Measurements from ENCODE around the gene ZFTA.

ZFTA gene

DNA sequence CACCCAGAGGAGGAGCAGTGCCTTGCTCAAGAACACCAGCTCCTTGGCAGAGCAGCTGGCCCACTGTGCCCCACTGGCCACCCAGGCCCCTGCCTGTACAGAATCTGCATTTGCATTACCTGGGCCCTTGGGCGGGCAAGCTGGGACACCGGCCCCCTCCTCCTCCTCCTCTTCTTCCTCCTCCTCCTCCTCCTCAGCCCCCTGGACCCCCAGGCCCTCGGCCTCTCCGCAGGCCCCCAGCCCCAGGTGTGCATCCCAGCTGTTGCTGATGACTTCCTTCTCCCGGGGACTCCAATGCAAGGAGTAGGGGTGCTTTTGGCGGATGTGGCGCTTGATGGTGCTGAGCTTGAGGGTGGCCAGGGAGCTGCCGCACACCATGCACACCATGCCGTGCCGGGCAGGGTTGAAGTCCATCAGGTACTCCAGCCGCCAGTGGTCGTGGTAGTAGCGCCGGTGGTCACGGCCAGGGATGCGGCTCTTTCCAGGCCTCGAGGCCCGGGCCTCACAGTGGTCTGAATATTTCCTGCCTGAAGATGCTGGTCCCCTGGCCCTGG lies 2.8 kb downstream of the ZFTA start:
- no peak for DNase-seq (ENCODE audit: insufficient read length, low spot score)
- TF ChIP-seq POU2F2 (IDR thresholded peaks at IDR 0.05; ENCODE audit: low read depth, low read length): no peak
- TF ChIP-seq TAF1 (IDR thresholded peaks at IDR 0.05; ENCODE audit: low read depth, low read length): no peak
- no peak for TF ChIP-seq POLR2AphosphoS5 (IDR thresholded peaks at IDR 0.05; ENCODE audit: low read depth, low read length)
- no peak for TF ChIP-seq PAX5 (IDR thresholded peaks at IDR 0.05; ENCODE audit: insufficient read depth, low read length, severe bottlenecking)
- TF ChIP-seq POLR2A (IDR thresholded peaks at IDR 0.05; ENCODE audit: low read depth, low read length): no peak
- no peak for TF ChIP-seq SPI1 (IDR thresholded peaks at IDR 0.05; ENCODE audit: low read depth, low read length)
- FAIRE-seq: no peak

DNA sequence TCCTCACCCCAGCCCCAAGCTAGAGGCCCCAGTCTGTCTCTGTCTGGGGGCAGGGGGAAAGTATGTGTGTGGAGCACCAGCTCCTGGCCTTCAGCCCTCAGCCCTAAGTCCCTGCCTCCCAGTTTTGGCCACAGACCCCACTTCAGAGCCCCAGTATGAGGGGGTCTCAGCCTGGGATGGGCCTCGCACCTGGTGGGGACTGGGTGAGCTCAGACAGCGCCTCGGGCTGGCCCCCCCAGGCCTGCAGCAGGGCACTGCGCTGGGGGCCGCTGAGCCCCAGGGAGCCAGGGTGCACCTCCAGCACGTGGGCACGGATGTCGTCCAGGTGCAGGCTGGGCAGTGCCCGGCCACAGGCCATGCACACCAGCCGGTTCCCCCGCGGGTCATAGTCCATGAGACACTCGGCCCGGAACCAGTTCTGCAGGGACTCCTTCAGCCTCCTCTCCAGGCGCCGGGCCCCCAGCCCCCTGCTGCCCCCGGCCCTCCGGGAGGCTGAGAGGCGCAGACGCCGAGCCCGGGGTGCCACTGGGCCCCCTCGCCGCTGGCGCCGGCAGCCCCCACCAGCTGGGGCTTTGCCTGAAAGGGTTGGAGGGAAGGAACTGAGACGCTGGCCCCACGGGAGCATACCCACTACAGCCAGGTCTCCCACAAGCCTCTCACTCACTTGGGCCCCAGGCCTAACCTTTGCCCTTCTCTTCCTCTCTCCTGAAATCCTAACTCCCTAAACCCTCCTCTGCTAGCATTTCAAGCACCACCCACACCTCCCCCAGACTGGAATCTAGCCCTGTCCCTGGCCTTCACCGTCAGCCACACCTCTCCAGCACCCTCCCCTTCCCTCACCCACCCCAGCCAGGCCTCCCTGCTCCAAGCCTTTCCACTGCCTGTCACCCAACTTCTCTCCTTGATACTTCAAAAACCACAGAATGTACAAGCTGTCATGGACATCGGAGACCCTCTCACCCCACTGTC lies 3.6 kb downstream of the ZFTA start:
- TF ChIP-seq POU2F2 (IDR thresholded peaks at IDR 0.05; ENCODE audit: low read depth, low read length) (no peak), POLR2AphosphoS5 (IDR thresholded peaks at IDR 0.05; ENCODE audit: low read depth, low read length) (no peak), SPI1 (IDR thresholded peaks at IDR 0.05; ENCODE audit: low read depth, low read length) (no peak), TAF1 (IDR thresholded peaks at IDR 0.05; ENCODE audit: low read depth, low read length) (no peak), PAX5 (IDR thresholded peaks at IDR 0.05; ENCODE audit: insufficient read depth, low read length, severe bottlenecking) (no peak), POLR2A (IDR thresholded peaks at IDR 0.05; ENCODE audit: low read depth, low read length) (no peak)
- FAIRE-seq: no peak
- DNase-seq (ENCODE audit: insufficient read length, low spot score): no peak

DNA sequence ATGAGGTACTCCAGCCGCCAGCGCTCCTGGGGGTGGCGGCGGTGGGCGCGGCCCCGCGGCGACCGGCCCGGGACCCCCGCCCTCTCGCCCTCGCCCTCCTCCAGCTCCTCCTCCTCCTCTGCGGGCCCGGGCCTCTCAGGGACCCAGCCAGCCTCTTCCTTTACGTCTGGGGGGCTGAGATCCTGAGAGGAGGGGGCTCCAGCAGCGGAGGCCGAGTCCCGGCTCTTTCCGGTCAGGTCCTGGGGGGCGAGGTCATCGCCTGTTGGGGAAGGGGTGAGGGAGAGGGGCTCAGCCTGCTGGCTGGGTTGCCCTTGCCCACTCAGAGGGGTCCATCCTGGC lies 4.3 kb downstream of the ZFTA start:
- TF ChIP-seq POU2F2 (IDR thresholded peaks at IDR 0.05; ENCODE audit: low read depth, low read length): no peak
- no peak for TF ChIP-seq POLR2A (IDR thresholded peaks at IDR 0.05; ENCODE audit: low read depth, low read length)
- TF ChIP-seq PAX5 (IDR thresholded peaks at IDR 0.05; ENCODE audit: insufficient read depth, low read length, severe bottlenecking): no peak
- DNase-seq (ENCODE audit: insufficient read length, low spot score): no peak
- FAIRE-seq: no peak

DNA sequence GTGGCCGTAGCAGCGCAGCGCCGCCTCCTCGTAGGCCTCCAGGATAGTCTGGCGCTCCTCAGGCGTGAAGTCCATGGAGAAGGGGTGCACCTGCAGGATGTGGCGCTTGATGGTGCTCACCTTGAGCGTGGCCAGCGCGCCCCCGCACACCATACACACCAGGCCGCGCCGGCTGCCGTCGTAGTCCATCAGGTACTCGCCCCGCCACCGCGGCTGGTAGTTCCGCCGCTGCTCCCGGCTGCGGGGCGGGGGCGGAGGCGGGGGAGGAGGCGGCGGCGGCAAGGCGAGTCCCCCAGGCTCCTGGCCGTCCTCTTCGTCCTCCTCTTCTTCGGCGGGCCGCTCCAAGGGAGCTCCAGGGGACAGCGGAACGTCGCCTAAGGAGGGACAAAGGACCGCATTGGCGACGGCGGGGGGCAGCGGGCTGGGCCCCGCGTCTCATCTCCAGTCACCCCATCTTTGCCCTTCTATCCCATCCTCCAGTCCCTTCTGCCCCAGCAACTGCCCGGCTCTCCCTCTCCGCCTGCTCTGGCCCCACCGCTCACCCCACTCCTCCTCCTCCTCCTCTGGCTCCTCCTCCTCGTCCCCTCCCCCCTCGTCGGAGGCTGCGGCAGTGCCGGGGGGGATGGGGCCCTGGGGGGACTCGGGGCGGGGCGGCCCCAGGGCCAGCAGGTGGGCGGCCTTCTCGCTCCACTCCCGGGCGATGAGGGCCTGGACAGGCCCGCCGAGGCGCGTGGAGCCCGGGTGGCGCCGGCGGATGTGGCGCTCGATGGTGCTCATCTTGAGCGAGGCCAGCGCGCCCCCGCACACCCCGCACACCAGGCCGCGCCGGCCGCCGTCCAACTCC lies 4.9 kb downstream of the ZFTA start:
- FAIRE-seq: no peak
- TF ChIP-seq PAX5 (IDR thresholded peaks at IDR 0.05; ENCODE audit: insufficient read depth, low read length, severe bottlenecking) (no peak), POLR2A (IDR thresholded peaks at IDR 0.05; ENCODE audit: low read depth, low read length) (no peak), TAF1 (IDR thresholded peaks at IDR 0.05; ENCODE audit: low read depth, low read length) (no peak), SPI1 (IDR thresholded peaks at IDR 0.05; ENCODE audit: low read depth, low read length) (no peak), POU2F2 (IDR thresholded peaks at IDR 0.05; ENCODE audit: low read depth, low read length) (no peak), POLR2AphosphoS5 (IDR thresholded peaks at IDR 0.05; ENCODE audit: low read depth, low read length) (no peak)
- no peak for DNase-seq (ENCODE audit: insufficient read length, low spot score)

DNA sequence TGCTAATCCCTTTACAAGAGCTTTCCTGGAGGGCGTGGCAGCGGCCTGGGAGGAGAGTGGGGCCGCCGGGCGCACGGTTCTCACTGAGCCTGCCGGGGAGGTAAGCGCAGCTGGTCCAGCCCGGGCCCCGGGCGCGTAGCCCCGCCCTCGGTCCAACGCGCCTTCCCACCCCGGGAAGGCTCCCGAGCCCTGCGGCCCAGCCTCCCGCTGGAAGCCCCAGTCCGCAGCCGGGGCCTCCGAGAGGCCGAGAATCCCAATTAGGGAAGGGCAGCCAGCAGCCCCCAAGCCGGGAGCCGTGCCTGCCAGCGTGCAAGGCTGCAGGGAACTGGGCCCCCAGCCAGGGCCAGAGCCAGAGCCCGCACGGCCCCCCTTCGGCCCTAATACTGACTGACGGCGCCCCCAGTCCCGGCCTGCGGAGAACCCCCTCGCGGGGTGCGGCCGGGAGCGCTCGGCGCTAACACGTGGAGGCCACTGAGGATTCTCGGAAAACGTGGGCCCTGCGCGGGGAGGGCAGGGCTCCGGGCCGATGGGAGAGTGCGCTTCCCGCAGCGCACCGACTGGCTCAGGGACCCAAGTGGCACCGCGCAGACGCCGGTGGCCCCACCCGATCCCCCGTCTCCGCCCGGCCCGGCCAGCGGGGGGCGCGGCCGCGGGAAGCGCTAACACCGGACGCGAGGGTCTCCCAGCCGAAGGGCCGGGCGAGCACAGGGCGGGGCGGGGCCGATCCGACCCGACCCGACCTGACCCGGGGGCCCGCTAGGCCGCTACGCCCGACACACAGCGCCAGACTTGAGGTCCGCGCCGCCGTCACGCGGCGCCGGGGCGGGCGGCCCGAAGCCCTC lies 5.7 kb downstream of the ZFTA start:
- TF ChIP-seq SPI1 (IDR thresholded peaks at IDR 0.05; ENCODE audit: low read depth, low read length): no peak
- TF ChIP-seq POU2F2 (IDR thresholded peaks at IDR 0.05; ENCODE audit: low read depth, low read length): no peak
- no peak for TF ChIP-seq TAF1 (IDR thresholded peaks at IDR 0.05; ENCODE audit: low read depth, low read length)
- TF ChIP-seq POLR2AphosphoS5 (IDR thresholded peaks at IDR 0.05; ENCODE audit: low read depth, low read length): no peak
- no peak for TF ChIP-seq POLR2A (IDR thresholded peaks at IDR 0.05; ENCODE audit: low read depth, low read length)
- TF ChIP-seq PAX5 (IDR thresholded peaks at IDR 0.05; ENCODE audit: insufficient read depth, low read length, severe bottlenecking): no peak
- FAIRE-seq (no peak), DNase-seq (ENCODE audit: insufficient read length, low spot score) (no peak)

DNA sequence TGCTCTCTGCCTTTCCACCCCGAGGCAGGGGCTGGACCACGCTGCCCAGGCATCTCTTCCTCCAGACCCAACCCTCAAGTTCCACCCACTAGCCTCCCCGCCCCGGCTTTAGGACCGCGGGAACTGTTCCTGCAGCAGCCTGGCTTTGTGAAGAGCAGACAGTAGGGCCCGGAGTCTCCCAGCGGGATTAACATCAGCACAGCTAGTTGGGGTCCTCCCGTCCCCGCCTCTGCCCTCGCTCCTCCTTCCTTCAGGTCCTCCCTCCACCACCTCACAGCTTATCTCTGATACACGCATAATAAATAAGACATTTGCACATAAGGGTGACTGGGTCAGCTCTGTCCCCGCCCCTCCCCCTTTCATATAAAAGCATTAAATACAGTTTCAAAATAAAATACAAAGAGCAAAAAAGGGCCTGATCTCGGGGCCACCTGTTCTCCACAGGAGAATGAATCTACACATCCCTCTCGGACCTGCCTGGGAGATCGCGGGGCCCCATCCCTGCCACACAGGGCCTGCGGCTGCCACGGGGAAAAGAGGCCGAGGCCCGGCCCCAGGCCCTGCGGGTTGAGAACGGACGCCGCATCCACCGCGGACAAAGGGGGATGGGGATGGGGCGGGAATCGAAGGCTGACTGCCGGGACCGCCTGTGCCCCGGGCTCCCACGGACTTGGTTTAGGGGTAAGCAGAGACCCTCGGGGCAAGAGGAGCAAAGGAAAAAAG lies 6.5 kb downstream of the ZFTA start:
- TF ChIP-seq PAX5 (IDR thresholded peaks at IDR 0.05; ENCODE audit: insufficient read depth, low read length, severe bottlenecking): no peak
- no peak for TF ChIP-seq POU2F2 (IDR thresholded peaks at IDR 0.05; ENCODE audit: low read depth, low read length)
- TF ChIP-seq POLR2AphosphoS5 (IDR thresholded peaks at IDR 0.05; ENCODE audit: low read depth, low read length): no peak
- TF ChIP-seq SPI1 (IDR thresholded peaks at IDR 0.05; ENCODE audit: low read depth, low read length): no peak
- TF ChIP-seq TAF1 (IDR thresholded peaks at IDR 0.05; ENCODE audit: low read depth, low read length): no peak
- no peak for TF ChIP-seq POLR2A (IDR thresholded peaks at IDR 0.05; ENCODE audit: low read depth, low read length)
- no peak for FAIRE-seq
- no peak for DNase-seq (ENCODE audit: insufficient read length, low spot score)

DNA sequence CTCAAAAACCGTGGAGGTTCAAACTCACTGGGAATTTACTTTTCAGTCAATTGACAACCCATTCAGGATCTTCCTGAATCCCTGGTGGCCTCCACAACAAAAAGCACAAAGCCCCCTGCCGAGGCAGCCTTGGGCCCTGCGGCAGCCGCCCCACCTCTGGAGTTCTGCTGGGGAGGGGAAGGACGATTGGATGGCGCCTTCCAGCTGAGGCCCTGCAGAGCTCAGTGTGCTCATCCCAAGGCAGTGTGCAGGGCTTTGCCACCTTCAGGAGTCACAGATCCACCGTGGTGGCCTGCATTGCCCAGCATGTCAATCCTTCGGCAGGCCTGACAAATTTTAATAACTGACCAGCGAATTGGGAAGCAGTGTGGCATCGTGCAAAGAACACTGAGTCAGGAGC lies 7.4 kb downstream of the ZFTA start:
- no peak for TF ChIP-seq POLR2AphosphoS5 (IDR thresholded peaks at IDR 0.05; ENCODE audit: low read depth, low read length)
- no peak for TF ChIP-seq PAX5 (IDR thresholded peaks at IDR 0.05; ENCODE audit: insufficient read depth, low read length, severe bottlenecking)
- no peak for TF ChIP-seq TAF1 (IDR thresholded peaks at IDR 0.05; ENCODE audit: low read depth, low read length)
- no peak for TF ChIP-seq POU2F2 (IDR thresholded peaks at IDR 0.05; ENCODE audit: low read depth, low read length)
- TF ChIP-seq SPI1 (IDR thresholded peaks at IDR 0.05; ENCODE audit: low read depth, low read length): no peak
- no peak for TF ChIP-seq POLR2A (IDR thresholded peaks at IDR 0.05; ENCODE audit: low read depth, low read length)
- no peak for DNase-seq (ENCODE audit: insufficient read length, low spot score)
- FAIRE-seq: no peak

DNA sequence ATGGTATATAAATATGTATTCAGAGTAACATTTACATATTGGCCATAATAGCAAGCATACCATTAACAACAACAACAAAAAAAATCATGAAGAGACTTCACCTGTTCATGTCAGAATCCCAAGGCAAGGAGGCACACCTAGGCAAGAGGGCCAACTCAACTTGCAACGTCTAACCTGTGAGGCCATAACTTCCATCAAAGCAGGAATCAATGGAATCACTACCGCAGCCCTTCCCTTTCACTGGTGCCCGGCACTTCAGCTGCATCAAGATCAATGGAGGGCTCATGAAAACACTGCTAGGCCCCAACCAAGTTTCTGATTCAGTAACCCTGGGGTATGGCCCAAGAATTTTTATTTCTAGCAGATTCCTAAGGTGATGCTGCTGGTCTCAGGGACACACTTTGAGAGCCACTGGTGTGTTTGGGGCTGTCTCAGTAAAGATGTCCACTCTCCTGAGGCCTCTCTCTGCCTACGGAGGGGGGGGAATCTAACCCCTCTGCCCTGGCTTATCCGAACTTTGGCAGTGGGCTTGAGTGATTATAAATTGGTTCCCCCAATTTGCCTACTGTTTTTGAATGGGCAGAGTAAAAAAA lies 8.0 kb downstream of the ZFTA start:
- no peak for TF ChIP-seq SPI1 (IDR thresholded peaks at IDR 0.05; ENCODE audit: low read depth, low read length)
- no peak for TF ChIP-seq POU2F2 (IDR thresholded peaks at IDR 0.05; ENCODE audit: low read depth, low read length)
- no peak for TF ChIP-seq POLR2A (IDR thresholded peaks at IDR 0.05; ENCODE audit: low read depth, low read length)
- TF ChIP-seq PAX5 (IDR thresholded peaks at IDR 0.05; ENCODE audit: insufficient read depth, low read length, severe bottlenecking): no peak
- TF ChIP-seq POLR2AphosphoS5 (IDR thresholded peaks at IDR 0.05; ENCODE audit: low read depth, low read length): no peak
- no peak for TF ChIP-seq TAF1 (IDR thresholded peaks at IDR 0.05; ENCODE audit: low read depth, low read length)
- FAIRE-seq: no peak
- no peak for DNase-seq (ENCODE audit: insufficient read length, low spot score)

Measured in GM12891 (cell line).